HG03439 (cell line): Measurements from ENCODE around the gene RRP7A.
"Not testable (repeated sequence)": the region's sequence is repeated elsewhere in the genome, so short reads cannot be mapped to it uniquely, and the experiment has no call there.

Experiments
- ATAC-seq: cut with Tn5 transposase; IDR thresholded peaks from one replicate; pipeline ENCODE4 v1.9.1; 2021; ENCODE audit warnings: mild to moderate bottlenecking, moderate library complexity; ENCODE audit not compliant: unreplicated experiment

The RRP7A gene

GRCh38 chr22:42519525-42520401 is at the start of gene RRP7A:
RRP7A (minus strand) TSS chr22:42519796; CDS start chr22:42519786, 10 bp downstream.
- peak; percentile 65 for ATAC-seq

GRCh38 chr22:42567950-42568349 is 48.4 kb upstream of the RRP7A start:
- not testable (repeated sequence) for ATAC-seq

GRCh38 chr22:42565956-42566355 is 46.4 kb upstream of the RRP7A start:
- no peak for ATAC-seq

- no peak for ATAC-seq
These were observed 45.1 kb upstream of the RRP7A start for GRCh38 chr22:42564699-42565098.

GRCh38 chr22:42563943-42564342 is 44.3 kb upstream of the RRP7A start:
- ATAC-seq: not testable (repeated sequence)

- ATAC-seq: no peak
These were observed 43.1 kb upstream of the RRP7A start for GRCh38 chr22:42562684-42563083.

GRCh38 chr22:42562279-42562678 is 42.7 kb upstream of the RRP7A start:
- ATAC-seq: no peak

- no peak for ATAC-seq
These were observed 42.3 kb upstream of the RRP7A start for GRCh38 chr22:42561856-42562255.

- no peak for ATAC-seq
These were observed 41.2 kb upstream of the RRP7A start for GRCh38 chr22:42560781-42561180.

GRCh38 chr22:42560381-42560780 is 40.8 kb upstream of the RRP7A start:
- ATAC-seq: no peak

GRCh38 chr22:42553475-42554361 is 34.1 kb upstream of the RRP7A start, which contains the start of gene SERHL2:
SERHL2 (plus strand) TSS chr22:42553956; CDS start chr22:42554021, 65 bp downstream.
- peak; percentile 45 for ATAC-seq

- ATAC-seq: not testable (repeated sequence)
These were observed 32.7 kb upstream of the RRP7A start for GRCh38 chr22:42552294-42552647.

GRCh38 chr22:42549331-42550060 is 29.9 kb upstream of the RRP7A start:
- no peak for ATAC-seq

GRCh38 chr22:42548597-42549330 is 29.2 kb upstream of the RRP7A start:
- ATAC-seq: no peak

- ATAC-seq: not testable (repeated sequence)
These were observed 28.5 kb upstream of the RRP7A start for GRCh38 chr22:42548126-42548525.

GRCh38 chr22:42547562-42547961 is 28.0 kb upstream of the RRP7A start:
- ATAC-seq: no peak

GRCh38 chr22:42544686-42545085 is 25.1 kb upstream of the RRP7A start:
- ATAC-seq: no peak

GRCh38 chr22:42539236-42539771 is 19.7 kb upstream of the RRP7A start:
- not testable (repeated sequence) for ATAC-seq

GRCh38 chr22:42537199-42537831 is 17.7 kb upstream of the RRP7A start:
- peak; percentile 50 for ATAC-seq
